Measurements from ENCODE around the gene RAB11FIP4.

Gene RAB11FIP4

GRCh38 chr17:31570231-31570630 lies 178.8 kb downstream of the RAB11FIP4 start:
- DNase-seq (ENCODE audit: low spot score), result no peak

- no peak for DNase-seq (ENCODE audit: low spot score)
Measured at GRCh38 chr17:31570951-31571892, 179.7 kb downstream of the RAB11FIP4 start.

GRCh38 chr17:31572341-31572740 lies 180.9 kb downstream of the RAB11FIP4 start:
- no peak for DNase-seq (ENCODE audit: low spot score)

- no peak for DNase-seq (ENCODE audit: low spot score)
Measured at GRCh38 chr17:31573047-31573446, 181.6 kb downstream of the RAB11FIP4 start.

GRCh38 chr17:31573861-31574260 lies 182.4 kb downstream of the RAB11FIP4 start:
- DNase-seq (ENCODE audit: low spot score), result no peak

GRCh38 chr17:31574458-31574857 lies 183.0 kb downstream of the RAB11FIP4 start:
- no peak for DNase-seq (ENCODE audit: low spot score)

- no peak for DNase-seq (ENCODE audit: low spot score)
Measured at GRCh38 chr17:31575043-31575442, 183.6 kb downstream of the RAB11FIP4 start.

- no peak for DNase-seq (ENCODE audit: low spot score)
Measured at GRCh38 chr17:31579265-31579664, 187.8 kb downstream of the RAB11FIP4 start.

- DNase-seq (ENCODE audit: low spot score), result no peak
Measured at GRCh38 chr17:31580316-31580705, 188.8 kb downstream of the RAB11FIP4 start.

GRCh38 chr17:31580706-31581490 lies 189.4 kb downstream of the RAB11FIP4 start:
- DNase-seq (ENCODE audit: low spot score), result no peak

- no peak for DNase-seq (ENCODE audit: low spot score)
Measured at GRCh38 chr17:31581491-31581890, 190.0 kb downstream of the RAB11FIP4 start.

GRCh38 chr17:31582151-31582907 lies 190.9 kb downstream of the RAB11FIP4 start:
- no peak for DNase-seq (ENCODE audit: low spot score)

GRCh38 chr17:31583772-31584356 lies 192.4 kb downstream of the RAB11FIP4 start:
- no peak for DNase-seq (ENCODE audit: low spot score)

- no peak for DNase-seq (ENCODE audit: low spot score)
Measured at GRCh38 chr17:31584438-31585279, 193.2 kb downstream of the RAB11FIP4 start.

GRCh38 chr17:31585280-31585630 lies 193.8 kb downstream of the RAB11FIP4 start:
- DNase-seq (ENCODE audit: low spot score), result no peak

GRCh38 chr17:31586946-31587345 lies 195.5 kb downstream of the RAB11FIP4 start:
- no peak for DNase-seq (ENCODE audit: low spot score)

- no peak for DNase-seq (ENCODE audit: low spot score)
Measured at GRCh38 chr17:31587462-31587861, 196.0 kb downstream of the RAB11FIP4 start.
